ENCODE results near the gene RAB3GAP1. TPM values are rescaled to one million over a fixed set of nuclear protein-coding genes. Genes with fewer than 3 reads are reported as not detected.

RAB3GAP1 gene
- total RNA-seq, 1 experiment from 2014 or later: 36.2 TPM

GRCh38 chr2:135140606-135141005, 88.5 kb downstream of the RAB3GAP1 start:
- in situ Hi-C loops (cut with HindIII; ENCODE audit: low pct_unique_long_range_greater_than_20kb, low sequenced_read_pairs): no loop called here
- DNase-seq (ENCODE audit: low read depth, low spot score): no peak

- DNase-seq (ENCODE audit: low read depth, low spot score): no peak
- in situ Hi-C loops (cut with HindIII; ENCODE audit: low pct_unique_long_range_greater_than_20kb, low sequenced_read_pairs): no loop called here
Observed at GRCh38 chr2:135142323-135142722, 90.2 kb downstream of the RAB3GAP1 start.

GRCh38 chr2:135144343-135144742, 92.3 kb downstream of the RAB3GAP1 start:
- no peak for DNase-seq (ENCODE audit: low read depth, low spot score)
- in situ Hi-C loops (cut with HindIII; ENCODE audit: low pct_unique_long_range_greater_than_20kb, low sequenced_read_pairs): no loop called here

- no peak for DNase-seq (ENCODE audit: low read depth, low spot score)
- in situ Hi-C loops (cut with HindIII; ENCODE audit: low pct_unique_long_range_greater_than_20kb, low sequenced_read_pairs): no loop called here
Observed at GRCh38 chr2:135149251-135149650, 97.2 kb downstream of the RAB3GAP1 start.

- no peak for DNase-seq (ENCODE audit: low read depth, low spot score)
- in situ Hi-C loops (cut with HindIII; ENCODE audit: low pct_unique_long_range_greater_than_20kb, low sequenced_read_pairs): no loop called here
Observed at GRCh38 chr2:135150725-135151124, 98.6 kb downstream of the RAB3GAP1 start.

- no peak for DNase-seq (ENCODE audit: low read depth, low spot score)
- in situ Hi-C loops (cut with HindIII; ENCODE audit: low pct_unique_long_range_greater_than_20kb, low sequenced_read_pairs): no loop called here
Observed at GRCh38 chr2:135151615-135152014, 99.5 kb downstream of the RAB3GAP1 start.

- in situ Hi-C loops (cut with HindIII; ENCODE audit: low pct_unique_long_range_greater_than_20kb, low sequenced_read_pairs): no loop called here
- DNase-seq (ENCODE audit: low read depth, low spot score): no peak
Observed at GRCh38 chr2:135152361-135152760, 100.3 kb downstream of the RAB3GAP1 start.

GRCh38 chr2:135154962-135155361, 102.9 kb downstream of the RAB3GAP1 start:
- DNase-seq (ENCODE audit: low read depth, low spot score): no peak
- in situ Hi-C loops (cut with HindIII; ENCODE audit: low pct_unique_long_range_greater_than_20kb, low sequenced_read_pairs): no loop called here

GRCh38 chr2:135157856-135158255, 105.8 kb downstream of the RAB3GAP1 start:
- in situ Hi-C loops (cut with HindIII; ENCODE audit: low pct_unique_long_range_greater_than_20kb, low sequenced_read_pairs): no loop called here
- DNase-seq (ENCODE audit: low read depth, low spot score): no peak

- no peak for DNase-seq (ENCODE audit: low read depth, low spot score)
- in situ Hi-C loops (cut with HindIII; ENCODE audit: low pct_unique_long_range_greater_than_20kb, low sequenced_read_pairs): no loop called here
Observed at GRCh38 chr2:135159191-135159590, 107.1 kb downstream of the RAB3GAP1 start.

GRCh38 chr2:135162377-135162776, 110.3 kb downstream of the RAB3GAP1 start:
- in situ Hi-C loops (cut with HindIII; ENCODE audit: low pct_unique_long_range_greater_than_20kb, low sequenced_read_pairs): no loop called here
- no peak for DNase-seq (ENCODE audit: low read depth, low spot score)

- no peak for DNase-seq (ENCODE audit: low read depth, low spot score)
- in situ Hi-C loops (cut with HindIII; ENCODE audit: low pct_unique_long_range_greater_than_20kb, low sequenced_read_pairs): no loop called here
Observed at GRCh38 chr2:135162786-135163185, 110.7 kb downstream of the RAB3GAP1 start.

GRCh38 chr2:135163306-135163705, 111.2 kb downstream of the RAB3GAP1 start:
- in situ Hi-C loops (cut with HindIII; ENCODE audit: low pct_unique_long_range_greater_than_20kb, low sequenced_read_pairs): no loop called here
- DNase-seq (ENCODE audit: low read depth, low spot score): no peak

GRCh38 chr2:135163901-135164300, 111.8 kb downstream of the RAB3GAP1 start:
- in situ Hi-C loops (cut with HindIII; ENCODE audit: low pct_unique_long_range_greater_than_20kb, low sequenced_read_pairs): no loop called here
- DNase-seq (ENCODE audit: low read depth, low spot score): no peak

- in situ Hi-C loops (cut with HindIII; ENCODE audit: low pct_unique_long_range_greater_than_20kb, low sequenced_read_pairs): no loop called here
- peak; percentile 67 for DNase-seq (ENCODE audit: low read depth, low spot score)
Observed at GRCh38 chr2:135164431-135164830, 112.3 kb downstream of the RAB3GAP1 start.

- in situ Hi-C loops (cut with HindIII; ENCODE audit: low pct_unique_long_range_greater_than_20kb, low sequenced_read_pairs): no loop called here
- DNase-seq (ENCODE audit: low read depth, low spot score): no peak
Observed at GRCh38 chr2:135167273-135167672, 115.2 kb downstream of the RAB3GAP1 start.

- in situ Hi-C loops (cut with HindIII; ENCODE audit: low pct_unique_long_range_greater_than_20kb, low sequenced_read_pairs): no loop called here
- no peak for DNase-seq (ENCODE audit: low read depth, low spot score)
Observed at GRCh38 chr2:135168204-135168856, 116.2 kb downstream of the RAB3GAP1 start.

- DNase-seq (ENCODE audit: low read depth, low spot score): no peak
- in situ Hi-C loops (cut with HindIII; ENCODE audit: low pct_unique_long_range_greater_than_20kb, low sequenced_read_pairs): no loop called here
Observed at GRCh38 chr2:135169900-135170753, 118.0 kb downstream of the RAB3GAP1 start.

Data from SK-MEL-5 (cell line).